COLO829 (cell line): ENCODE results near the gene HOMEZ.
A peak's percentile ranks its signal among the peaks of the same experiment; 100 is the strongest.
"Not testable (repeated sequence)": the region's sequence is repeated elsewhere in the genome, so short reads cannot be mapped to it uniquely, and the experiment has no call there.

Experiments
- DNase-seq: peaks from one replicate; pipeline ENCODE4 v3.0.0; 2012; ENCODE audit warnings: low spot score

Gene HOMEZ, protein sequence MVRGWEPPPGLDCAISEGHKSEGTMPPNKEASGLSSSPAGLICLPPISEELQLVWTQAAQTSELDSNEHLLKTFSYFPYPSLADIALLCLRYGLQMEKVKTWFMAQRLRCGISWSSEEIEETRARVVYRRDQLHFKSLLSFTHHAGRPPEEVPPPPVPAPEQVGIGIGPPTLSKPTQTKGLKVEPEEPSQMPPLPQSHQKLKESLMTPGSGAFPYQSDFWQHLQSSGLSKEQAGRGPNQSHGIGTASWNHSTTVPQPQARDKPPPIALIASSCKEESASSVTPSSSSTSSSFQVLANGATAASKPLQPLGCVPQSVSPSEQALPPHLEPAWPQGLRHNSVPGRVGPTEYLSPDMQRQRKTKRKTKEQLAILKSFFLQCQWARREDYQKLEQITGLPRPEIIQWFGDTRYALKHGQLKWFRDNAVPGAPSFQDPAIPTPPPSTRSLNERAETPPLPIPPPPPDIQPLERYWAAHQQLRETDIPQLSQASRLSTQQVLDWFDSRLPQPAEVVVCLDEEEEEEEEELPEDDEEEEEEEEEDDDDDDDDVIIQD

DNA sequence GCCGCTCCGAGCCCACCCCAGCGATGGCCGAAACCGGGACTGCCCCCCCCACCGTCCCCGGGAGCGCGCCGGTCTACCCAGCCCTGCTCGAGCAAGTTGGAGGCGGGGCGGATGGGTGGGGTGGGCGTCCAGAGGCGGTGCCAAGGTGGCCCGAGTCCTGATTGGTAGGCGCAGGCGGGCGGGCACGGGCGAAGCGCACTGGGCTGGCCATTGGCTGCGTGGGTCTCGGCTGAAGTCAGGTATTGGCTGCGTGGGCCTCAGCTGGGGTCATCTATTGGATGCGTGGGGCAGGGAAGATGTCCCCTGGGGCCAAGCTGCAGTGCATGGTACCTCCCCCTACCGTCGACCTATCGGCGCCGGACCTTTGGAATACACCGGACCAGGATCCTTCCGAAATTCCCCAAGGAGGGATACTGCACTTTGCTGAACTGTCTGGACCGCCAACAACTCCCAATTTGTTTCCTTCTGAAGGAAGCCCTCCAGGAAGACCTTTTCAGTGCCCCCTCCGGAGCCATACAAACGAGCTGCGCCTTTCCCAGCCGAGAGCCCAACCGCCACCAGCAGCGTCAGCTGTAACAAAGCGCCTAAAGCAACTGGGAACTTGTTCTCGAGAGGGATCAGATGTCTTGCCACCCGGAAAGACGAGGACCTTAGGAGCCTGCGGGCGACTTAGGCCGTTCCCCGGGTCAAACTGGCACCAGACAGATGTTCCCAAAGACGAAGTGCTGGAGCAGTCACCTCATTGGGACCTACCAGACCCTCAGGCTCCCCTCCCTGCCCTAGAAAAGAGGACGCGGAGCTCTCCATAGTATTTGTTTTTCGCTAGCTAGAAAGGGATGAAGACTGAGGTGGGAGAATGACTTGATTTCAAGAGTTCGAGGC, at the start of gene HOMEZ:
Gene HOMEZ (minus strand): TSS at position 113 of the 882 bp plus-strand sequence. CDS start 180 bp downstream, outside the sequence.
- peak; percentile 95 for DNase-seq

DNA sequence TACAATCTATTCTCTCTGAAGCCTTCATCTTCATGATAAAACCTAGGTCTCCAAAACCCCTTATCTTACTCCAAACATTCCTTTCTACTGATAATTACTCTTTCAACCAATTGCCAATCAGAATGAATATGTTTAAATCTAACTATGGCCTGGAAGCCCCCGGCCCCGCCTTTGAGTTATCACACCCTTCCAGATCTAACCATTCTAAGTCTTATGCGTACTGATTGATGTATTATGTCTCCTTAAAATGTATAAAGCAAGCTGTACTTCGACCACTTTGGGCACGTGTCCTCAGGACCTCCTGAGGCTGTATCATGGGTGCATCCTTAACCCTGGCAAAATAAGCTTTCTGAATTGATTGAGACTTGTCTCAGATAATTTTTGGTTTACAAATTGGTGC, 49.7 kb upstream of the HOMEZ start:
- DNase-seq = no peak

DNA sequence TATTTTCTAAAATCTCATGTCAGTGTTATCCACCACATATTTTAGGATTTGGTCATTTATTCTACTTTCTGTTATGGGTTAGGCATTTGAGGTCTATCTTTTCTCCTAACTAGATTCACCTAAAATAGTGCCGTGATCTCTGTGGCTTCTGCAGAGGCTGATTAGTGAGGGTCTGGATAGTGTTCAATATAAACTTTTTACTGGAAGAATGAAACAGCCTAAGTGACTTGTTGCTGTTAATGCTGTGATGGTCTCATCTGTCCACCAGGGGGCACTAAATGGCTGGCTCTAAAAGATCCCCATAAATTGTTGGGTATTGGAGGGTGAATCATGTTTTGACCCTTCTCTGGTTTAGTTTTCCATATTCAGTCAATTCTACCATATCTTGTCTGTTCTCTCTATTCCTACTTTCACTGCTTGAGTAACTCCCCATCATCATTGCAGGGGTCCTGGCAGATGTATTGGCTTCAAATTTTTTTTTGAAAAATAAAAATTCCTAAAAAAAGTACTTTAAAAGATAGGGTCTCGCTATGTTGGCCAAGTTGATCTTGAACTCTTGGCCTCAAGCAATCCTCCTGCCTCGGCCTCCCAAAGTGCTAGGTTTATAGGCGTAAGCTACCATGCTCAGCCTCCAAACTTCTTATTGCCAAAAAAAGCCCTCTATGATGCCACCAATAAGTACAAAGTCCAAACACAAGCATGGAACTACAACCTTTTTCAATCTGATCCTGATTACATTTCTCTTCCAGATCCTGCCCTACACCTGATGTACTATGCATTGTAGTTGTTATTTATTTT, 42.2 kb upstream of the HOMEZ start:
- peak; percentile 84 for DNase-seq

DNA sequence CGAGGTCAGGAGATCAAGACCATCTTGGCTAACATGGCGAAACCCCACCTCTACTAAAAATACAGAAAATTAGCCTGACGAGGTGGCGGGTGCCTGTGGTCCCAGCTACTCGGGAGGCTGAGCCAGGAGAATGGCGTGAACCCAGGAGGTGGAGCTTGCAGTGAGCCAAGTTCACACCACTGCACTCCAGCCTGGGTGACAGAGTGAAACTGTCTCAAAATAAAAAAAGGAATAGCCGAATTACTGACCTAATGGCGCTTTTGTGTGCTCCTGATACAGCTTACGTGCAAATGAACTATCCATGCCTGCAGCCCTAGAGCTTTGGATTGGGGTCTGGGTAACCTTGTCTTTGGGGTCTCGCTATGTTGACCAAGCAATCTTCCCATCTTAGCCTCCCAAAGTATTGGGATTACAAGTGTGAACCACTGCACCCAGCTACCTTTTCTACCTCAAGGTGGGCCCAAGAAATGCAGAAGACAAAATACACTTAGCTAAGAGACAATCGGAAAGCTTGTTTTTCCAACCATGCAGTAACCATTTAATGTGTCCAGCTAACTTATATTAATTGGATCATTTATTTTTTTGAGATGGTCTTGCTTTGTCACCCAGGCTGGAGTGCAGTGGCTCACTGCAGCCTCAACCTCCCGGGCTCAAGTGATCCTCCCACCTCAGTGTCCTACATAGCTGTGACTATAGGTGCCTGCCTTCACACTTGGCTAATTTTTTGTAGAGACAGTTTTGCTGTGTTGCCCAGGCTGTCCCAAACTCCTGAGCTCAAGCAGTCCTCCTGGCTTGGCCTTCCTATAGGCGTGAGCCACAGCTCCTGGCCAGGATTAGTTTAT, 40.8 kb upstream of the HOMEZ start:
- DNase-seq = no peak

DNA sequence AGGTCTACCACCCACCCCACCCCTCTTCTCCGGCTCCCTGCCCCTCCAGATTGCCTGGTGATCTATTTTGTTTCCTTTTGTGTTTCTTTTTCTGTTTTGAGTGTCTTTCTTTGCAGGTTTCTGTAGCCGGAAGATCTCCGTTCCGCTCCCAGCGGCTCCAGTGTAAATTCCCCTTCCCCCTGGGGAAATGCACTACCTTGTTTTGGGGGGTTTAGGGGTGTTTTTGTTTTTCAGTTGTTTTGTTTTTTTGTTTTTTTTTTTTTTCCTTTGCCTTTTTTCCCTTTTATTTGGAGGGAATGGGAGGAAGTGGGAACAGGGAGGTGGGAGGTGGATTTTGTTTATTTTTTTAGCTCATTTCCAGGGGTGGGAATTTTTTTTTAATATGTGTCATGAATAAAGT, 39.8 kb upstream of the HOMEZ start:
- DNase-seq = not testable (repeated sequence)

DNA sequence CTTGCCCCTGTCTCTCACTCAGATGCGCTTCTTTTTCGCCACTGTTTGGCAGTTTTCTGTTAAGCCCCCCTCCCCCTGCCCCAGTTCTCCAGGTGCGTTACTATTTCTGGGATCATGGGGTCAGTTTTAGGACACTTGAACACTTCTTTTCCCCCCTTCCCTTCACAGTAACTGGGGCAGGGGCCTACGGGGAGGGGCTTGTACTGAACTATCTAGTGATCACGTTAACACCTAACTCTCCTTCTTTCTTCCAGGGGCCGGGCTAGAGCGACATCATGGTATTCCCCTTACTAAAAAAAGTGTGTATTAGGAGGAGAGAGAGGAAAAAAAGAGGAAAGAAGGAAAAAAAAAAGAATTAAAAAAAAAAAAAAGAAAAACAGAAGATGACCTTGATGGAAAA, 39.1 kb upstream of the HOMEZ start:
- DNase-seq = no peak

DNA sequence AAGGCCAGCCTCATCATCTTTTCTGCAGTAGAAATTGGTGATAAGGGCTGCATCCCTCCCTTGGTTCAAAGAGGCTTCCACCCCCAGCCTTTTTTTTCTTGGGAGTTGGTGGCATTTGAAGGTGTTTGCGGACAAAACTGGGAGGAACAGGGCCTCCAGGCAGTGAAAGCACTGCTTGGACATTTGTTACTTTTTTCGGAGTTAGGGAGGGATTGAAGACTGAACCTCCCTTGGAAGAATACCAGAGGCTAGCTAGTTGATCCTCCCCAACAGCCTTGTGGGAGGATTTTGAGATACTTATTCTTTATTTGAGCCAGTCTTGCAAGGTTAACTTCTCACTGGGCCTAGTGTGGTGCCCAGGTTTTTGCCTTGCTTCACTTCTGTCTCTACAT, 38.5 kb upstream of the HOMEZ start:
- no peak for DNase-seq

DNA sequence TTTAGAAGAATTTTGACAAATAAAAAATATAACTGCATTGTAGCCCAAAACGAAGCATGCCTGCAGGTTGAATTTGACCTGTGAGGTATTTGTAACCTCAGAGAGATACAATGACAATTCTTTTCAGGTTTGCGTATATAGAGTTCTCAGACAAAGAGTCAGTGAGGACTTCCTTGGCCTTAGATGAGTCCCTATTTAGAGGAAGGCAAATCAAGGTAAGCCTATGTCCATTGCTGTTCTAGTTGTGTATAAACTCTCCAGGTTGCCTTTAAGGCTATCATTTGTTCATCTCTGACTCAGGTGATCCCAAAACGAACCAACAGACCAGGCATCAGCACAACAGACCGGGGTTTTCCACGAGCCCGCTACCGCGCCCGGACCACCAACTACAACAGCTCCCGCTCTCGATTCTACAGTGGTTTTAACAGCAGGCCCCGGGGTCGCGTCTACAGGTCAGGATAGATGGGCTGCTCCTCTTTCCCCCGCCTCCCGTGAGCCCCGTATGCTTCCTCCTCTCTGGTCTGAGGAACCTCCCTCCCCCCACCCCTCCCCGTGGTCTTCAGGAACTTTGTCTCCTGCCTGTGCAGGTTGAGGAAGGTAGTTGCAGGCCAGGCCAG, 38.0 kb upstream of the HOMEZ start:
- DNase-seq = no peak

DNA sequence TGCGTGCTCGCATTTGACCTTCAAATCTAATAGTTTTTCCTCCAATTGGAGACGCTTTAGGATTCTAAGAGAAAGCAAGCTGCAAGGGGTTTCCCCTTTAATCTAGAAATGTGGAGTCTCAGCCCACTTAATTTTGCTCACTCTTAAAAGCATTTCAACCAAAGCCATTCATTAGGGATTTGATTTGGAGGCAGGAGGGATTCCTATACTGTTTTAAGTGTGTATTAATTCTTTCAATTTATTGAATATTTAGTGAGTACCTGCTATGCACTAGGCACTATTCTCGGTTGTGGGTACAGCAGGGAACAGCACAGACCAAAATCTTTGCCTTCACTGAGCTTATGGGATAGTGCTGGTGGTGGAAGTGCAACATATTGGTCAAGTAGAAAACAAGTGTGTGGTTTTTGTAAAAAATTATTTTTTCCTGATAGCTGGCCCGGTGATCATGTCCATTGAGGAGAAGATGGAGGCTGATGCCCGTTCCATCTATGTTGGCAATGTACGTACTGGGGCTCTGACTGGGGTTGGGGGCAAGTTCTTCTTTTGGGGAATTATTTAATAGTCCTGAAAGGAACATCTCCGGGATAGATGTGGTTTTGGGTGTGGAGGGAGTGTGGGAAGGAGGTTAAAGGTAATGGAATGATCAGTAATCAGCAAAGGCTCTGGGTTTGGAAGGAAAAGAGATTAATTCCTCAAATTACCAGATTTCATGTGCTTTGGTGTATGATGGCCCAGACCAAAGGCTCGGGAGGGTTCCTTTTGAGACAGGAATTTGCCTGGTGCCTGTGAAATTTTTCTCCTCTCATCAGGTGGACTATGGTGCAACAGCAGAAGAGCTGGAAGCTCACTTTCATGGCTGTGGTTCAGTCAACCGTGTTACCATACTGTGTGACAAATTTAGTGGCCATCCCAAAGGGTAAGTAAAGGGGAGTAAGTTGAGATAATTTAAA, 36.9 kb upstream of the HOMEZ start:
- no peak for DNase-seq

DNA sequence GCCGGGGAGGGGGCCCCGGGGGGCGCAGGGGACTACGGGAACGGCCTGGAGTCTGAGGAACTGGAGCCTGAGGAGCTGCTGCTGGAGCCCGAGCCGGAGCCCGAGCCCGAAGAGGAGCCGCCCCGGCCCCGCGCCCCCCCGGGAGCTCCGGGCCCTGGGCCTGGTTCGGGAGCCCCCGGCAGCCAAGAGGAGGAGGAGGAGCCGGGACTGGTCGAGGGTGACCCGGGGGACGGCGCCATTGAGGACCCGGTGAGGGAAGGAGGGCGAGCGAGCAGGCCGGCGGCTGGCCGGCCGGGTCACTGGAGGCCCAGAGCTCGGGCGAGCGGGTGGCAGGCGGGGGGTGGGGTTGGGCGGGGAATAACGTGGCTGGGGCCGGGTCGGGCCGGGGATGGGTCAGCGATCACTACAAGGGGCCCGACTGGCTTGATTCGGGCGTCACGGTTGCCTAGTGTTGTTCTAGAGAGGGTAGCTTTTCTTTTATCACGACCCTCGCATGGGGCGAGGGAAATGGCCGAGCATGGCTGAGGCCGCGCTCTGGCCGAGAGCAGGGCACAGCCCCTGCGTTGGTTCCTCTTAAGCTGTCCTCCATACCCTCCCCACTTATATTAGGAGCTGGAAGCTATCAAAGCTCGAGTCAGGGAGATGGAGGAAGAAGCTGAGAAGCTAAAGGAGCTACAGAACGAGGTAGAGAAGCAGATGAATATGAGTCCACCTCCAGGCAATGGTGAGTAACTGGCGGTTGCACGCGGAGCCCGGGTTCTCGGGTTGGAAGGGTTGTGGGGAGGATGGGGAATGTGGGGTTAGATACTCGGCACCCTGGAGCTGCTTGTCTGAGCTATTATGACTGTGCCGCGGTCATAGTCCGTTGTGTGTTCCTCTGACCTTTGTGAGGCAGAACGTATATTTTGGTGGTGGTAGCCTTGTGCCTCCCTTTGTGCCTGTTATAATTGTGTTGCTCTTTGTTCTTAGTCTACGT, 35.9 kb upstream of the HOMEZ start:
- no peak for DNase-seq

DNA sequence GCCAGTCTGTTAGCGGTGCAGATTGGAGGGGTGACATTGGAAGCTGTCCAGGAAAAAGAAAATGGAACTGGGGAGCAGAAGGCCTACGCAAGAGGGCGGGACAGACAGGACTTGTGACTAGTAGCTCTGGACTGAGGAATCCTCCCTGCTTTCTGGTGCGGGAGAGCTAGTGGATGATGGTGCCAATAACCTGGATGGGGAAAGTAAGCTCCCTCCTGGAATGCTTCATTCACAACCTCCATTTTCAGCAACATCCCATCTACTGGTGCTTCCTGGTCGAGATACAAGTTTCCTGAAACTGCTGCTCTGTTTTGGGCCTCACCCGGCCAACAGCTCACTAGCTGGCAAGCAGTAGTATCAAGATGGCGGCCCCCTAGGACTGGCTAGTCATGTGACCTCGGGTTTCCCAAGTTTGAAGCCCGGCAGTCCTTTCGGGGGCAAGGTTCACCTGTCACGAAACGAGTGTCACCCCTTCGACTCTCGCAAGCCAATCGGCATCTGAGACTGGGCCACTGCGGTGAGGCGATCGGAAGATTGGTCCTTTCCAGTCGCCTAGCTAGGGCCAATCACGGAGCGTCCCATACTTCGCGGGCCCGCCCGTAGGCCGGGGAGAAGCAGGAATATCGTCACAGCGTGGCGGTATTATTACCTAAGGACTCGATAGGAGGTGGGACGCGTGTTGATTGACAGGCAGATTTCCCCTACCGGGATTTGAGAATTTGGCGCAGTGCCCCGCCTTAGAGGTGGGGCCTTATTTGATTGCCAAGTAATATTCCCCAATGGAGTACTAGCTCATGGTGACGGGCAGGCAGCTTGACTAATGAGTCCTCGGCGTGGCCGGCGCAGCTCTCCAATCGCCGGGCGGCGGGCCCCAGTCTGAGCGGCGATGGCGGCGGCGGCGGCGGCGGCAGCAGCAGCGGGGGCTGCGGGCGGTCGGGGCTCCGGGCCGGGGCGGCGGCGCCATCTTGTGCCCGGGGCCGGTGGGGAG, 34.9 kb upstream of the HOMEZ start, which contains the start of gene PABPN1:
Gene PABPN1 (plus strand): TSS at position 874 of the 988 bp plus-strand sequence. CDS start 13 bp downstream, at position 887.
- DNase-seq = peak; percentile 99

DNA sequence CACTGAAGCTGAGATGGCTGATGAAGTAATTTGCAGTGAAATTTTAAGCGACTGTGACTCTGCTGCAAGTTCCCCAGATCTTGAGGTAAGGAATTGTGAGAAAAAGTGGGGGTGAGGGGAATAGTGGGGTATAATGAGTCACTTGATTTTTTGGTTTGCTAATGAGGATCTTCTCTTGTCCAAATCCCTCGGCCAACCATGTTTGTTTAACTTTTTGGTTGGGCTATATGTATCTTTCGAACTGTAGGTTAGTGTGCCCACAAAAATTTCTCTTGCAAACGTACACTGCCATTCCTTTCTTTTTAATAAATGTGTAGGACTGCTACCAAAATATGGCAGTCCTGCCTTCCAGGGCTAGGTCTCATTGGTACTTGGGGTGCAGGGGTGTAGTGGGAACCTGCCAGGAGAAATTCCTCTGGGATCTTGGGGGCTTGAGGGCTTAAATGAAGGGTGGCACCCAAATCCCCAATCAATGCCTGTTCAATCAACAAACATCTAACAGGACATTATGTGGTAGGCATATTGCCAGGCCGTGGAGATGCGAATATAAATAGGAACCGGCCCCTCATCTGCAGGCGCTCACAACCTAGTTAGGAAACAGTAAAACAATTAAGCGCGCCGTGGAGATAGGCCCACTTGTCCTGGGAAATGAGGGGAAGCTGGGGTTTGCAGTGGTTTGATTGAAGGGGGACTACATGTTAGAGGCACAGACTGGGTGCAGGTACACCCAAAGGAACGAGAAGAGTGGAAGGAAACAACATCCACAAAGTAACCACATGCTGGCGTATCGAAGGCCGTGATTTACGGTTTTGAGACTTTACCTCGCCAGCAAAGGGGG, 34.0 kb upstream of the HOMEZ start:
- DNase-seq = no peak

DNA sequence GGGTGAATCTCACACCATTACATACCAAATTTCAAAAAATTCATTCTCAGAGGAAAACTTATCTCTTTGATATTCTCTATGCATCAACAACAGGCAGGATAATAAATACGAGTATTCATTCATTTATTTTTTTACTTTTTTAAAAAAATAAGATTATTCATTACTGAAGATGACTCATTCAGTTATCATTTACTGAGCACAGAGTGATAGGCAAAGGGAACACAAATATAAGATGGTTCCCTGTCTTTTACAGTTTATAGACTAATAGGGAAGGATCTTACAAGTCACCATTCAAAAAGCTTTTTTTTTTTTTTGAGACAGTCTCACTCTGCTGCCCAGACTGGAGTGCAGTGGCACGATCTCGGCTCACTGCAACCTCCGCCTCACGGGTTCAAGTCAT, 30.4 kb upstream of the HOMEZ start:
- DNase-seq = peak; percentile 73

DNA sequence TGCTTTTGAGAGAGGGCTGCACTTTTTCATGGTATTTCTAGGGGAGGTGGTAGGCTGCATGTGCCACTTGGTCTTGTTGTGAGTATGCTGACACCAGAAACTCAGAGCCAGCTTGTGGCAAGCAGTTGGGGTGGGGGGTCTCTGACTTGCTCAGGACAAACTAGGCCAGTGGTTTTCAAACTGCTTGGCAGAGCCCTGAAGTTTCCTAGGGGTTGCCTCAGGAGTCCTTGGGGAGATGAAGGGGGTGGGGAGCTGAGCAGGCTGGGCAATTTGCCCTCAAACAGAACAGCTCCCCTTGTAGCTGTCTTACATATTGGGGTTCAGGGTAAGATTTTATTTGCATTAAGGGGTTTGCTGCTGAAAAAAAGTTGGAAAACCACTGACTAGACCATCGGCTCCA, 24.6 kb upstream of the HOMEZ start:
- DNase-seq = no peak

DNA sequence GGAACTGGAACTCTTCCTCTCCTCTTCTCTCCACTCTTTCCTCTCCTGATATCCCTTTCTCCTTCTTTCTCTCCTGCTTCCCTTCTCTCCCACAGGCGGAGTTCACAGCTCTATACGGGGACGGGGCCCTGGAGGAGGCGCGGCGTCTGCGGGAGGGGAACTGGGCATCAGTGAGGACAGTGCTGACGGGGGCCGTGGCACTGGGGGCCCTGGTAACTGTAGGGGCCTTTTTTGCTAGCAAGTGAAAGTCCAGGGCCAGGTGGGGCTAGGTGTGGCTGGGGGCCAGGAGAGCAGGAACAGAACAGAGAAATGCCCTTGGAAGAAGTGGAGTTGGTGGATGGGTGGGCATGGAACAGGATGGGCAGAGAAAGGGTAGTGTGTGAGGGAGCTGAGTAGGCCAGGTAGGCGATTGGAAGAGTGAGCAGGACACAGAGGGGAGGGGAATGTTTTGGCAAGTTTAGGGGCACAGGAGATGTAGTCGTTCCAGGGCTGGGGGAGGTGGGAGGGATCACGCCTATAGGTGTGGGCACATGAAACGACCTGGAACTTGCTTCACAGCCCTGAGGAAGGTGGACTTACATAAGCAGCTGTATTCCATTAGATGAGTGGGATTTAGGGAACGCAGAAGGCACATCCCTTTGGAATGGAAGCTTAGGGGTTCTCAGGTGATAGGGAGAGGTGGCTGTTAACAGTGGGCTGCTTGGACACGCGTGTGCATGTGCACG, 23.0 kb upstream of the HOMEZ start:
- DNase-seq = no peak
